ENCODE measurements around the gene SLC6A18. TPM values are rescaled to one million over a fixed set of nuclear protein-coding genes. Genes with fewer than 3 reads are reported as not detected.

SLC6A18 gene
- polyA plus RNA-seq, 1 donor (not counting 4 experiments of a cell fraction or from before 2014, with no cell fraction given), result not detected

- Histone ChIP-seq H3K4me1 (ENCODE audit: control insufficient read depth, extremely low read depth, insufficient read depth, low read length) (no peaks in the 10 kb centered on the region), H2AFZ (ENCODE audit: control insufficient read depth, low read length) (no peak overlapping the region), H3K79me2 (ENCODE audit: control insufficient read depth, insufficient read depth, low read length) (no peaks in the 10 kb centered on the region), H3K9ac (ENCODE audit: control insufficient read depth, extremely low read depth, insufficient read depth, low read length) (no peak overlapping the region), H3K9me1 (ENCODE audit: control insufficient read depth, extremely low read depth, insufficient read depth, low read length) (no peaks in the 10 kb centered on the region), H3K36me3 (ENCODE audit: control insufficient read depth in 2 of 2, extremely low read depth in 1 of 2, insufficient read depth in 2 of 2, low read length in 2 of 2) (no peaks in the 10 kb centered on the region), H3K27ac (ENCODE audit: control insufficient read depth, insufficient read depth, low read length) (no peak overlapping the region), H3K9me3 (ENCODE audit: control insufficient read depth, low read depth, low read length) (no peaks in the 10 kb centered on the region), H4K20me1 (ENCODE audit: control insufficient read depth, extremely low read depth, insufficient read depth, low read length) (no peaks in the 10 kb centered on the region), H3K4me3 (ENCODE audit: control insufficient read depth in 2 of 3, extremely low read depth in 1 of 3, insufficient read depth in 2 of 3, low read depth in 1 of 3, low read length in 3 of 3) (no peak overlapping the region), H3K4me2 (ENCODE audit: control insufficient read depth, extremely low read depth, insufficient read depth, low read depth, low read length) (no peak overlapping the region), H3K27me3 (ENCODE audit: control insufficient read depth, extremely low read depth, insufficient read depth, low read length) (no peaks in the 10 kb centered on the region)
- FAIRE-seq (no peak), DNase-seq (ENCODE audit: low read depth, low spot score) (no peak)
- dilution Hi-C loops (cut with MboI; ENCODE audit: extremely low pct_ligation_motif_present, low sequenced_read_pairs), result no loop called here
- TF ChIP-seq EZH2 (IDR thresholded peaks at IDR 0.05; ENCODE audit: low read length), result no peak
- TF ChIP-seq, protein P1, sequence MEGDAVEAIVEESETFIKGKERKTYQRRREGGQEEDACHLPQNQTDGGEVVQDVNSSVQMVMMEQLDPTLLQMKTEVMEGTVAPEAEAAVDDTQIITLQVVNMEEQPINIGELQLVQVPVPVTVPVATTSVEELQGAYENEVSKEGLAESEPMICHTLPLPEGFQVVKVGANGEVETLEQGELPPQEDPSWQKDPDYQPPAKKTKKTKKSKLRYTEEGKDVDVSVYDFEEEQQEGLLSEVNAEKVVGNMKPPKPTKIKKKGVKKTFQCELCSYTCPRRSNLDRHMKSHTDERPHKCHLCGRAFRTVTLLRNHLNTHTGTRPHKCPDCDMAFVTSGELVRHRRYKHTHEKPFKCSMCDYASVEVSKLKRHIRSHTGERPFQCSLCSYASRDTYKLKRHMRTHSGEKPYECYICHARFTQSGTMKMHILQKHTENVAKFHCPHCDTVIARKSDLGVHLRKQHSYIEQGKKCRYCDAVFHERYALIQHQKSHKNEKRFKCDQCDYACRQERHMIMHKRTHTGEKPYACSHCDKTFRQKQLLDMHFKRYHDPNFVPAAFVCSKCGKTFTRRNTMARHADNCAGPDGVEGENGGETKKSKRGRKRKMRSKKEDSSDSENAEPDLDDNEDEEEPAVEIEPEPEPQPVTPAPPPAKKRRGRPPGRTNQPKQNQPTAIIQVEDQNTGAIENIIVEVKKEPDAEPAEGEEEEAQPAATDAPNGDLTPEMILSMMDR (optimal IDR thresholded peaks at IDR 0.05 in 1 of 3, IDR thresholded peaks at IDR 0.05 in 1 of 3, conservative IDR thresholded peaks at IDR 0.05 in 1 of 3; ENCODE audit: extremely low read depth in 1 of 3, insufficient read depth in 2 of 3, low read length in 3 of 3), result no peak
Measured at GRCh38 chr5:1193591-1193985, 31.6 kb upstream of the SLC6A18 start.

GRCh38 chr5:1194378-1194777 is 30.8 kb upstream of the SLC6A18 start:
- no peaks in the 10 kb centered on the region for H3K79me2 ChIP-seq (ENCODE audit: control insufficient read depth, insufficient read depth, low read length)
- H3K9me3 ChIP-seq (ENCODE audit: control insufficient read depth, low read depth, low read length), result no peaks in the 10 kb centered on the region
- no peak overlapping the region for H3K4me3 ChIP-seq (ENCODE audit: control insufficient read depth in 2 of 3, extremely low read depth in 1 of 3, insufficient read depth in 2 of 3, low read depth in 1 of 3, low read length in 3 of 3)
- H3K4me1 ChIP-seq (ENCODE audit: control insufficient read depth, extremely low read depth, insufficient read depth, low read length), result no peaks in the 10 kb centered on the region
- H3K36me3 ChIP-seq (ENCODE audit: control insufficient read depth in 2 of 2, extremely low read depth in 1 of 2, insufficient read depth in 2 of 2, low read length in 2 of 2), result no peaks in the 10 kb centered on the region
- DNase-seq (ENCODE audit: low read depth, low spot score) (no peak), FAIRE-seq (no peak)
- no peak overlapping the region for H3K9ac ChIP-seq (ENCODE audit: control insufficient read depth, extremely low read depth, insufficient read depth, low read length)
- no peak overlapping the region for H3K27ac ChIP-seq (ENCODE audit: control insufficient read depth, insufficient read depth, low read length)
- no peaks in the 10 kb centered on the region for H4K20me1 ChIP-seq (ENCODE audit: control insufficient read depth, extremely low read depth, insufficient read depth, low read length)
- dilution Hi-C loops (cut with MboI; ENCODE audit: extremely low pct_ligation_motif_present, low sequenced_read_pairs), result no loop called here
- H2AFZ ChIP-seq (ENCODE audit: control insufficient read depth, low read length), result no peak overlapping the region
- TF ChIP-seq, protein P1 (optimal IDR thresholded peaks at IDR 0.05 in 1 of 3, IDR thresholded peaks at IDR 0.05 in 1 of 3, conservative IDR thresholded peaks at IDR 0.05 in 1 of 3; ENCODE audit: extremely low read depth in 1 of 3, insufficient read depth in 2 of 3, low read length in 3 of 3), result no peak
- TF ChIP-seq EZH2 (IDR thresholded peaks at IDR 0.05; ENCODE audit: low read length), result no peak
- H3K4me2 ChIP-seq (ENCODE audit: control insufficient read depth, extremely low read depth, insufficient read depth, low read depth, low read length), result no peak overlapping the region
- H3K27me3 ChIP-seq (ENCODE audit: control insufficient read depth, extremely low read depth, insufficient read depth, low read length), result no peaks in the 10 kb centered on the region
- H3K9me1 ChIP-seq (ENCODE audit: control insufficient read depth, extremely low read depth, insufficient read depth, low read length), result no peaks in the 10 kb centered on the region
